ENCODE measurements around the gene CNGB1. TPM values are rescaled to one million over a fixed set of nuclear protein-coding genes. Genes with fewer than 3 reads are reported as not detected.

Gene CNGB1
- under 0.01 TPM in 1 of 2 replicates, not detected in the other for total RNA-seq

DNA sequence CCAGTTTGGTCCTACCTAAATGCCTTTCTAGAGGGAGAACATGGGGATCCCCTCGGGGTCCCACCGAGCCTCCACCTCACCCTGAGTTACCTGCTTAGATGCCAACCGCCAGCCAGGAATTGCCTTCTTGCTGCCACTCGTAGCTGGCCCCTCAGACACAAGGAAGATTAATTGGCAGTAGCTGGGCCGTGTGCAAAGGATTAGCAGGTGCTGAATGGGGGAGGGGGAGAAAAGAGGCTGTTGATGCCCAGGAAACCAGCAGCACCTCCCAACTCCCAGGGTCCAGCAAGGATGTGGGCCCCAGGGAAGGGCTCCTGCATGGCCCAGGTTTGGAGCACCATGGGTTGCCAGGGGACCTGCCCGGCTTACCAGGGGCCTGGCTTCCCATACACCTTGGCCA is at the start of gene CNGB1:
CNGB1 (minus strand) TSS at position 159 of the 400 bp plus-strand sequence. CDS start 3,842 bp downstream, outside the sequence.

DNA sequence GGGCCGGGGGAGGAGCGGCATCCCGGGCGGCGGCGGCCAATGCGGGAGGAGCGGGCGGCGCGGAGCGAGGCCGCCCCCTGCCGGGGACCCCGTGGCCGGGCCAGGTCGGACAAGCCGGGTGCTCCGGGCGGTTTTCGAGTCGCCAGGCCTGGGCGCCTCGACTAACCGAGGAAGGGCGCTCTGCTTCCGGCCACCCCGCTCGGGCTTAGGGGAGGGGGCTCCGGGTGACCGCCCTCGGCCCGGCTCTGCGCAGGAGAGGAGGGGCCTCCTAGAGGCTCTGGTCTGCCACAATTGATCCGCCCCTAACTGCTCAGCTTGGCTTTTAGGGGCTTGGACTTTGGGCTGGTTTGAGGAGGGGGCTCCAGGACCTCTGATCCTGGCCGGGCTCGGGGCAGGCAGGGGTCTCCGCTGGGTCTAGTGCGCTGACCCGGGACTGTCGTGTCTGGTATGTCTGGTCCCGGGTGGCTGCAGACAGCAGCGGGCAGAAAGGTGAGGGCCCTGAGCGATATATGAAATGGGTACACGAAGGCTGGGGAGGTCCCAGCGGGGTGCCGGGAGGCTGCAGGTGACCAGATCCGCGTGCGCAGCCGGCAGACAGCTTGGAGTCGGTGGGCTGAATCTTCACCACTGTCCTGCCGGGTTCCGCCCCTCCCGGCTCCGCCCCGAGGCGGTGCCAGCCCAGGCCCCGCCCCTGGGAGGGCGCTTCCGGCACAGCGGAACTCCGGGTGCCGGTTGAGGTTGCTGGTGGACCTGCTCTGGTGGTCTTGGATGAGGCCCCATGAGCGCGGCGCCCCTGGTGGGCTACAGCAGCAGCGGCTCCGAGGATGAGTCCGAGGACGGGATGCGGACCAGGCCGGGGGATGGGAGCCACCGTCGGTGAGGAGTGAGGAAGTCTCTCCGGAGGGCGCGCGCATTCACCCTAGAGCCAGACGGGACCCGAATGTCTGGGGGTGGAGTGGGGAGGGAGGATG is 30.1 kb upstream of the CNGB1 start, which contains the start of gene USB1:
USB1 (plus strand) TSS at position 702 of the 971 bp plus-strand sequence; CDS start at position 779, 77 bp downstream.

DNA sequence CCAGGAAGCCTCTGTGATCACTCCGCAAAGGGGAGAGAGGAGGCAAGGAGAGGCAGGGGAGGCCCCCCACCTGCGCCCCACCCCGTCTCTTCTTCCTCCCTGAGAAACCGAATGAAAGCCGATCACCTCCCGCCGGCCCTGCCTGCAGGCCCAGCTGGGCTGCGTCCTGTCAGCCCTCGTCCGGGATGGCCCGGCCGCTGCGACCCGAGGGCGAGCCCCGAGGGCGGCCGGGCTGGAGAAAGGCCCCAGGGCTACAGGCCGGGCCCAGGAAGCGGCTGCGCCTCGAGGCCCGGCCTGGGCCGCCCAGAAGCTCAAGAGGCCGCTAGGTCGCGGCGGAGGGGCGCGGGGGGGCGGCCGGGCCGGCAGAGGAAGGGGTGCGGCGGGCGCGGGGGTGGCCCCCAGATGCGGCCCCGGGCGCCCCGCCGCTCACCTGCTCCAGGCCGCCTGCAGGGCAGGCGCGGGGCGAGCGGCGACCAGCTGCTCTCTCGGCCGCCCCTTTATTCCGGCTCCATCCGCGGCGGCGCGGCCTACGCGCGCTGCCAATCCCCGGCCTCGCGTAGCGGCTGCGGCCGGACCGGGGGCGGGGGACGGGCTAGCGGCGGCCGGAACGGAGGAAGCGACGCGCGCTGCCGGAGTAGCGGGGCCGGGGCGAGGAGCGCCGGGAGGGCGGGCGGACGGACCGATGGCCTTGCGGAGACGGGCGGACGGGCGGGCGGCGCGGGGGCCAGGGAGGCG is 29.2 kb upstream of the CNGB1 start, which contains the start of gene ZNF319:
ZNF319 (minus strand) TSS at position 702 of the 735 bp plus-strand sequence. CDS start 2,407 bp downstream, outside the sequence.

Other genes with a start within 250 kb of the CNGB1 start
- gene KATNB1, start 235.4 kb downstream of the CNGB1 start, total RNA-seq = 10.5 and 23.7 TPM in 2 replicates
- gene KIFC3, start 168.6 kb downstream of the CNGB1 start, total RNA-seq = 23.8 and 54.2 TPM in 2 replicates
- gene ZNF319, start 29.5 kb upstream of the CNGB1 start, total RNA-seq = 7.5 and 9.2 TPM in 2 replicates
- 23.9 and 41.2 TPM in 2 replicates for gene USB1, start 30.3 kb upstream of the CNGB1 start, total RNA-seq
- 3.9 and 6.7 TPM in 2 replicates for gene MMP15, start 54.6 kb upstream of the CNGB1 start, total RNA-seq
- gene CFAP20, start 158.3 kb upstream of the CNGB1 start, total RNA-seq = 46.5 and 52.1 TPM in 2 replicates
- 23.5 and 60.9 TPM in 2 replicates for gene CSNK2A2, start 227.0 kb upstream of the CNGB1 start, total RNA-seq